Heart left ventricle (tissue), 16 donors: ENCODE data around the gene PLET1. TPM values are rescaled to one million over a fixed set of nuclear protein-coding genes. Genes with fewer than 3 reads are reported as not detected.
"Not testable (repeated sequence)": the region's sequence is repeated elsewhere in the genome, so short reads cannot be mapped to it uniquely, and the experiment has no call there.

Source experiments
- ATAC-seq, 4 donors: fragments of 200-7000 bp; cut with Tn5 transposase; one replicate each; pipeline ENCODE4 v1.9.1; 2020 to 2022; ENCODE audit warnings: moderate library complexity in 4 of 4, mild to moderate bottlenecking in 3 of 4, moderate number of reproducible peaks in 1 of 4
- DNase-seq, 5 donors: peaks; one replicate each; pipeline ENCODE4 v3.0.0-alpha.2; 2020
- H3K27ac ChIP-seq, 12 donors: fragments of 200-600 bp; sonication (generic) in 4 of 12; one replicate each; pipeline versions ENCODE4 v1.5.0 to v1.8.0; 2016 to 2022; ENCODE audit warnings: mild to moderate bottlenecking in 2 of 12
- H3K27me3 ChIP-seq, 9 donors: fragments of 200-600 bp; sonication (generic) in 2 of 9; one replicate each; pipeline versions ENCODE4 v1.5.1 to v1.8.0; 2016 to 2022; ENCODE audit warnings: mild to moderate bottlenecking in 3 of 9
- H3K36me3 ChIP-seq, 9 donors: fragments of 200-600 bp; sonication (generic) in 2 of 9; one replicate each; pipeline versions ENCODE4 v1.5.0 to v1.8.0; 2018 to 2022; ENCODE audit warnings: mild to moderate bottlenecking in 2 of 9
- H3K4me1 ChIP-seq, 12 donors: fragments of 200-600 bp; sonication (generic) in 4 of 12; one replicate each; pipeline versions ENCODE4 v1.5.0 to v1.8.0; 2016 to 2022; ENCODE audit warnings: mild to moderate bottlenecking in 3 of 12
- H3K4me3 ChIP-seq, 12 donors: fragments of 200-600 bp; sonication (generic) in 4 of 12; one replicate each; pipeline versions ENCODE4 v1.5.0 to v1.8.0; 2017 to 2022; ENCODE audit warnings: mild to moderate bottlenecking in 9 of 12, moderate library complexity in 4 of 12
- H3K9me3 ChIP-seq, 12 donors: fragments of 200-600 bp; sonication (generic) in 4 of 12; one replicate each; pipeline versions ENCODE4 v1.5.0 to v1.8.0; 2016 to 2022; ENCODE audit warnings: mild to moderate bottlenecking in 1 of 12
- CTCF ChIP-seq, 12 donors: fragments of 200-600 bp; sonication (generic) in 4 of 12; IDR thresholded peaks; one replicate each; pipeline versions ENCODE4 v1.5.0 to v1.8.0; 2018 to 2022; ENCODE audit warnings: antibody characterized with exemption in 12 of 12, mild to moderate bottlenecking in 5 of 12
- POLR2A ChIP-seq, 2 donors: fragments of 450-650 bp; IDR thresholded peaks; one replicate each; pipeline ENCODE4 v1.6.1; 2017; ENCODE audit warnings: antibody characterized with exemption in 2 of 2, mild to moderate bottlenecking in 2 of 2, moderate library complexity in 2 of 2
- WGBS, 4 donors: extraction: QIAGEN DNeasy Blood & Tissue Kit in 2 of 4; methylation state at CpG; one replicate each; pipeline versions ENCODE4 v1.1.5 to v1.1.7; 2013 to 2018; 5-methylcytosine and 5-hydroxymethylcytosine counted together
- intact Hi-C, 10 donors: fragments of 100-400 bp; cut with DNase I; formaldehyde crosslinking; loops; one replicate each; pipeline versions ENCODE4 v1.11.1 to v1.14.2; 2022
- polyA plus RNA-seq, 2 donors: library from polyadenylated mRNA; stranded (reverse); fragments of 200-250 nt; gene quantifications; one replicate each; pipeline ENCODE4 v1.2.3, GENCODE V29; 2013
- total RNA-seq, 9 donors: library from RNA; depleted of rRNA in 2 of 9; stranded (reverse); fragments of >200 nt in 2 of 9; fragmentation: NEBNext Ultra II Directional in 3 of 9; extraction: Animal tissue kit (Norgen Biotek cat#: 25700) in 3 of 9; gene quantifications; one replicate each; pipeline versions ENCODE4 v1.1.0 to v1.2.4, GENCODE V29; 2016 to 2023
- donor health status: ischemic (EF 13 %, LVEDD 7.1; RV severe dilation, severe dysfunction).
- donor health status: healthy with polysubstance abuse.
- donor health status: DM: no; HTN: yes; CAD: no.
- donor health status: DM: no; HTN: no; CAD: no.
- donor health status: ischemic (EF 25% LVEDD 6.9; RV normal size, moderate dysfunction).
- donor health status: ischemic (EF 25% LVEDD 5.7; RV mildly dilated, moderate dysfunction).
- donor health status: healthy.
- donor health status: DM: yes; HTN: yes; CAD: no.
- donor health status: ischemic (EF 35%, LVEDD 5.7; RV mildly dilated, moderate dysfunction).
- donor health status: nonischemic (EF 11% LVEDD 7.7; RV severe dilation, severe dysfunction).
- donor health status: DM: yes; HTN: yes; CAD: no.
- donor health status: PGD.
- donor health status: ischemic (EF 29% LVEDD 5.4; RV normal size, mild dysfunction).
- donor health status: nonischemic (EF 23%, LVEDD 6.1; RV moderate dilation, normal function).

Gene PLET1
- total and polyA plus RNA-seq, 11 donors = not detected

- intact Hi-C loops = loop anchor here in 3 of 10 donors (10.0 kb wide), 3 partner anchors 354 to 1324 kb away; no protein-coding TSS in a partner anchor
These were observed 49.8 kb downstream of the PLET1 start for GRCh38 chr11:112210890-112211289.

GRCh38 chr11:112206071-112206470 is 54.6 kb downstream of the PLET1 start:
- ATAC-seq (no peak), DNase-seq (no peak)

More at GRCh38 chr11:112210890-112211289, 49.8 kb downstream of the PLET1 start:
- Histone ChIP-seq H3K4me1 (peaks cover 0 to 7% (median 0%) of the 10 kb centered on the region in 12 donors), H3K27me3 (no peaks in the 10 kb centered on the region), H3K4me3 (no peak overlapping the region), H3K36me3 (peaks cover 0 to 30% (median 0%) of the 10 kb centered on the region in 9 donors), H3K9me3 (no peaks in the 10 kb centered on the region), H3K27ac (no peak overlapping the region)
- DNase-seq (no peak), ATAC-seq (no peak)
- TF ChIP-seq CTCF (IDR thresholded peaks at IDR 0.05) (no peak), POLR2A (IDR thresholded peaks at IDR 0.05) (no peak)
- WGBS, 4 donors = 72 to 87% (median 79%) methylated on average over 1 of the region's 1 CpG

GRCh38 chr11:112200252-112200651 is 60.4 kb downstream of the PLET1 start:
- intact Hi-C loops = no loop called here
- no peak for ATAC-seq
- peaks cover 0 to 72% (median 17%) of the 10 kb centered on the region in 9 donors for H3K36me3 ChIP-seq

More at GRCh38 chr11:112206071-112206470, 54.6 kb downstream of the PLET1 start:
- intact Hi-C loops = no loop called here
- TF ChIP-seq POLR2A (IDR thresholded peaks at IDR 0.05) (no peak), CTCF (IDR thresholded peaks at IDR 0.05) (no peak)
- H3K36me3 ChIP-seq = peaks cover 0 to 61% (median 14%) of the 10 kb centered on the region in 9 donors
- no peak overlapping the region for H3K27ac ChIP-seq
- no peaks in the 10 kb centered on the region for H3K4me1 ChIP-seq
- no peak overlapping the region for H3K4me3 ChIP-seq
- no peaks in the 10 kb centered on the region for H3K27me3 ChIP-seq
- no peaks in the 10 kb centered on the region for H3K9me3 ChIP-seq
- WGBS, 4 donors = 88 to 95% (median 91%) methylated on average over 17 to 23 of the region's 23 CpGs

GRCh38 chr11:112199101-112199500 is 61.6 kb downstream of the PLET1 start:
- ATAC-seq, intact Hi-C loops, H3K27ac ChIP-seq, H3K4me3 ChIP-seq, H3K27me3 ChIP-seq, H3K4me1 ChIP-seq, H3K9me3 ChIP-seq, DNase-seq: not testable (repeated sequence)
- 86 to 90% (median 87%) methylated on average over 4 of the region's 4 CpGs for WGBS, 4 donors
- H3K36me3 ChIP-seq = peaks cover 0 to 71% (median 18%) of the 10 kb centered on the region in 9 donors

More at GRCh38 chr11:112200252-112200651, 60.4 kb downstream of the PLET1 start:
- WGBS, 4 donors = 22 to 52% (median 34%) methylated on average over 2 of the region's 2 CpGs
- TF ChIP-seq CTCF (IDR thresholded peaks at IDR 0.05) (no peak), POLR2A (IDR thresholded peaks at IDR 0.05) (no peak)
- Histone ChIP-seq H3K27me3 (no peaks in the 10 kb centered on the region), H3K4me3 (no peak overlapping the region), H3K4me1 (no peaks in the 10 kb centered on the region), H3K9me3 (no peaks in the 10 kb centered on the region), H3K27ac (no peak overlapping the region)
- DNase-seq = no peak

Other genes starting within 250 kb of the PLET1 start
- 100 to 1,000 TPM; 110 to 179 (median 160) TPM for gene DLAT, start 235.5 kb downstream of the PLET1 start, total RNA-seq
- gene DLAT, start 235.5 kb downstream of the PLET1 start, polyA plus RNA-seq = 10 to 100 TPM; 48.7 to 98.3 TPM
- gene PIH1D2, start 186.8 kb downstream of the PLET1 start, total RNA-seq = 1 to 10 TPM; 1.4 to 6.9 (median 2.1) TPM
- 1 to 10 TPM; 1.4 to 2.4 TPM for gene PIH1D2, start 186.8 kb downstream of the PLET1 start, polyA plus RNA-seq
- gene NKAPD1, start 186.6 kb downstream of the PLET1 start, total RNA-seq = 10 to 100 TPM in 3 of 9 donors, 1 to 10 TPM in 6; 5.1 to 12.5 (median 7.6) TPM
- gene NKAPD1, start 186.6 kb downstream of the PLET1 start, polyA plus RNA-seq = 10 to 100 TPM in 1 of 2 donors, 1 to 10 TPM in 1; 4.2 to 10.9 TPM
- gene TIMM8B, start 174.1 kb downstream of the PLET1 start, total RNA-seq = 100 to 1,000 TPM; 113 to 203 (median 148) TPM
- 100 to 1,000 TPM; 210 to 327 TPM for gene TIMM8B, start 174.1 kb downstream of the PLET1 start, polyA plus RNA-seq
- gene SDHD, start 174.0 kb downstream of the PLET1 start, total RNA-seq = 100 to 1,000 TPM; 173 to 314 (median 245) TPM
- 100 to 1,000 TPM; 235 to 236 TPM for gene SDHD, start 174.0 kb downstream of the PLET1 start, polyA plus RNA-seq
- gene IL18, start 96.8 kb downstream of the PLET1 start, total RNA-seq = 10 to 100 TPM in 2 of 9 donors, 1 to 10 TPM in 6, under 1 TPM in 1; 0.88 to 23.9 (median 2.0) TPM
- gene IL18, start 96.8 kb downstream of the PLET1 start, polyA plus RNA-seq = 1 to 10 TPM; 1.1 to 3.4 TPM
- gene TEX12, start 93.5 kb downstream of the PLET1 start, total RNA-seq = under 1 TPM in 2 of 9 donors, not detected in 7; 0.36 to 0.57 TPM
- gene TEX12, start 93.5 kb downstream of the PLET1 start, polyA plus RNA-seq = under 1 TPM in 1 of 2 donors, not detected in 1; 0.27 TPM
- gene BCO2, start 85.3 kb downstream of the PLET1 start, total RNA-seq = 100 to 1,000 TPM in 4 of 9 donors, 10 to 100 TPM in 5; 51.8 to 126 (median 86.1) TPM
- gene BCO2, start 85.3 kb downstream of the PLET1 start, polyA plus RNA-seq = 10 to 100 TPM; 58.4 to 80.7 TPM
- gene PTS, start 34.4 kb downstream of the PLET1 start, total RNA-seq = 10 to 100 TPM; 21.6 to 45.8 (median 29.9) TPM
- 10 to 100 TPM; 54.4 to 77.7 TPM for gene PTS, start 34.4 kb downstream of the PLET1 start, polyA plus RNA-seq